ENCODE measurements around the gene CCKAR. TPM values are rescaled to one million over a fixed set of nuclear protein-coding genes. Genes with fewer than 3 reads are reported as not detected.

Gene CCKAR
- total RNA-seq, result 1.3 TPM

GRCh38 chr4:26490111-26490959 is at the start of gene CCKAR:
TSS of gene CCKAR (minus strand) at chr4:26490484. CDS start at chr4:26490267, 217 bp downstream.

Other genes starting within 250 kb of the CCKAR start
- 197 TPM for gene RBPJ, start 169.5 kb downstream of the CCKAR start, total RNA-seq
- 69.2 TPM for gene TBC1D19, start 93.6 kb upstream of the CCKAR start, total RNA-seq

Data from camera-type eye (tissue), 1 donor.